ENCODE data around the gene CD177.

- no peak for TF ChIP-seq CTCF (IDR thresholded peaks at IDR 0.05; ENCODE audit: low read depth, low read length, missing input control)
- TF ChIP-seq, protein P1, sequence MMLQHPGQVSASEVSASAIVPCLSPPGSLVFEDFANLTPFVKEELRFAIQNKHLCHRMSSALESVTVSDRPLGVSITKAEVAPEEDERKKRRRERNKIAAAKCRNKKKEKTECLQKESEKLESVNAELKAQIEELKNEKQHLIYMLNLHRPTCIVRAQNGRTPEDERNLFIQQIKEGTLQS (IDR thresholded peaks at IDR 0.05) = no peak
- no peak for TF ChIP-seq SP1 (IDR thresholded peaks at IDR 0.05)
- no peak for TF ChIP-seq RAD21 (IDR thresholded peaks at IDR 0.05)
- no peak for TF ChIP-seq TAF1 (conservative IDR thresholded peaks at IDR 0.05)
These were observed 34.6 kb upstream of the CD177 start for GRCh38 chr19:43318796-43319314.

Measured in liver (tissue), 3 donors.